ENCODE measurements around the gene RUBCNL.

DNA sequence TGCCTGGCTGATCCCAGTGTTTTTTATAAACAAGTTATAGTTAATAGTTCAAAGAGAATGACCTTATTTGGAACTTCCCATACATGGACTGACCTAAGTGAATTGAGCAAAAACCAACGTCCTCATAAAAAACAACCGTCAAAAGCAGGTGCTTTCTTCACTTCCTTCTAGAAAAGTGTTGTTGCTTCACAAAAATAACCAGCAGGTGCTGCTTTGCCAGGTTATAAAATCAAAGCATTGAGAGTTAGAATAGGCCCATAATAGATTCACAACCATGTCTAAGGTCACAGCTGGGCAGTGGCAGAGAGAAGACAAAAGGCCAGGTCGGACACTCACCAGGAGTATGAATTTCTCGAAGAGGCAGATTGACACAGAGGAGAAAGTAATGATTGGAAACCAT is 9.5 kb downstream of the RUBCNL start:
- TF ChIP-seq, protein P1, sequence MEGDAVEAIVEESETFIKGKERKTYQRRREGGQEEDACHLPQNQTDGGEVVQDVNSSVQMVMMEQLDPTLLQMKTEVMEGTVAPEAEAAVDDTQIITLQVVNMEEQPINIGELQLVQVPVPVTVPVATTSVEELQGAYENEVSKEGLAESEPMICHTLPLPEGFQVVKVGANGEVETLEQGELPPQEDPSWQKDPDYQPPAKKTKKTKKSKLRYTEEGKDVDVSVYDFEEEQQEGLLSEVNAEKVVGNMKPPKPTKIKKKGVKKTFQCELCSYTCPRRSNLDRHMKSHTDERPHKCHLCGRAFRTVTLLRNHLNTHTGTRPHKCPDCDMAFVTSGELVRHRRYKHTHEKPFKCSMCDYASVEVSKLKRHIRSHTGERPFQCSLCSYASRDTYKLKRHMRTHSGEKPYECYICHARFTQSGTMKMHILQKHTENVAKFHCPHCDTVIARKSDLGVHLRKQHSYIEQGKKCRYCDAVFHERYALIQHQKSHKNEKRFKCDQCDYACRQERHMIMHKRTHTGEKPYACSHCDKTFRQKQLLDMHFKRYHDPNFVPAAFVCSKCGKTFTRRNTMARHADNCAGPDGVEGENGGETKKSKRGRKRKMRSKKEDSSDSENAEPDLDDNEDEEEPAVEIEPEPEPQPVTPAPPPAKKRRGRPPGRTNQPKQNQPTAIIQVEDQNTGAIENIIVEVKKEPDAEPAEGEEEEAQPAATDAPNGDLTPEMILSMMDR (IDR thresholded peaks at IDR 0.05), result no peak
- no peak for TF ChIP-seq POLR2A (IDR thresholded peaks at IDR 0.05)
